ENCODE results near the gene FAM83D.

The FAM83D gene

GRCh38 chr20:38895098-38895949, 30.9 kb upstream of the FAM83D start:
- FAIRE-seq: no peak

- no peak for FAIRE-seq
Observed at GRCh38 chr20:38896009-38896594, 30.1 kb upstream of the FAM83D start.

DNA sequence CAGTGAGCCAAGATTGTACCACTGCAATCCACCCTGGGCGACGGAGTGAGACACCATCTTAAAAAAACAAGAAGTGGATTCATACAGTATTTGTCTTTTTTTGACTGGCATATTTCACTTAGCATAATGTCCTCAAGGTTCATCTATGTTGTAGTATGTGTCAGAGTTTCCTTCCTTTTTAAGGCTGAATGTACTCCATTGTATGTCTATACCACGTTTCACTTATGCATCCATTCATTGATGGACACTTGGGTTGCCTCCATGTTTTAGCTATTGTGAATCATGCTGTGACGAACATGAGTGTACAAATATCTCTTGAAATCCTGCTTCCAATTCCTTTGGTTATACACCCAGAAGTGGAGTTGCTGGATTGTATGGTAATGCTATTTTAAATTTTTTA, 28.9 kb upstream of the FAM83D start:
- FAIRE-seq: no peak

DNA sequence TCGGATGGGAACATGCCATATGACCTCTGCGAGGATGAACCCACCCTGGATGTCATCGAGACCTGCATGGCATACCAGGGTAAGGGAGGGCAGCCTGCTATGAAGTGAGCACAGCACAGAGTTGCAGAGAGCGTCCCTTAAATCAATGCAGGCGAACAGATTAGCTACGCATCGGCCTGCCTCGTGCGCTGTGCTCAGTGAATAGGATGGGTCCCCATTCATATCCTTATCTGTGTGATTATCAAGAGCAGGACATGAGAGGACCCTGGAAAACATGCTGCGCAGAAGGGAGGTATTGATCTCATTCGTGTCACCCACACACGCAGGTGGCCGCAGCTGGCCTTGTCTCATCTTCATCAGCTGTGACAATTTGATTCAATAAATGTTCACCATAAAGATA, 25.6 kb upstream of the FAM83D start:
- FAIRE-seq: no peak

GRCh38 chr20:38902601-38903000, 23.6 kb upstream of the FAM83D start:
- no peak for FAIRE-seq

DNA sequence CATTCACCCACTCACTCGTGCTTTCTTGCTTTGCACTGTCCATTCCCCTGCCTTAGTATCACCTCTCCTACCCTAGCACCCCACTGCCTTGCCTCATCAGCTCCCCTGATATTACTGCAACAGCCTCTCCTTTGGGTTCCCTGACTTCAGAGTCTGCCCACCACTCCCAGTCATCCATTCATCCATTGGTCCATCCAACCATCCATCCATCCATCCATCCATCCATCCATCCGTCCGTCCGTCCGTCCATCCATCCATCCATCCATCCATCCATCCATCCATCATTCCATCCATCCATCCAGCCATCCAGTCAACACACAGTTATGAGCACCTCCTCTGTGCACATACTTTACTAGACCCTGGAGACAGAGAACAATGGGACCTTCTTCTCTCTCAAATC, 22.9 kb upstream of the FAM83D start:
- FAIRE-seq: no peak

DNA sequence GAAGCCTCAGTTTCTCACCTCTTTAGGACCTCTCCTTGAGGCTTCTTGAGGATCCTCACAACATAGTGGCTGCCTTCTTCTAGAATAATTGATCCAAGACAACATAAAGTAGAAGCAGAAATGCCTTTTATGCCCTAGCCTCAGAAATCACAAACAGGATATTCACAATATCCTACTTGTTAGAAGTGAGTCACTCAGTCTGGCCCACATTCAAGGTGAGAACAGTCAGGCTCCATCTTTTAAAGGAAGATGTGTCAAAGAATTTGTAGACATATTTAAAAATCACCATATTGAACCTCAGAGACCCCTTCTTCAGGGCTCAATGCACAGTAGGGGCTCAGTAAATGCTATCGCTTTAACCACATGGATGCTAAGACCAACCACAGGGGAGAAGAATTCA, 20.8 kb upstream of the FAM83D start:
- FAIRE-seq: no peak

DNA sequence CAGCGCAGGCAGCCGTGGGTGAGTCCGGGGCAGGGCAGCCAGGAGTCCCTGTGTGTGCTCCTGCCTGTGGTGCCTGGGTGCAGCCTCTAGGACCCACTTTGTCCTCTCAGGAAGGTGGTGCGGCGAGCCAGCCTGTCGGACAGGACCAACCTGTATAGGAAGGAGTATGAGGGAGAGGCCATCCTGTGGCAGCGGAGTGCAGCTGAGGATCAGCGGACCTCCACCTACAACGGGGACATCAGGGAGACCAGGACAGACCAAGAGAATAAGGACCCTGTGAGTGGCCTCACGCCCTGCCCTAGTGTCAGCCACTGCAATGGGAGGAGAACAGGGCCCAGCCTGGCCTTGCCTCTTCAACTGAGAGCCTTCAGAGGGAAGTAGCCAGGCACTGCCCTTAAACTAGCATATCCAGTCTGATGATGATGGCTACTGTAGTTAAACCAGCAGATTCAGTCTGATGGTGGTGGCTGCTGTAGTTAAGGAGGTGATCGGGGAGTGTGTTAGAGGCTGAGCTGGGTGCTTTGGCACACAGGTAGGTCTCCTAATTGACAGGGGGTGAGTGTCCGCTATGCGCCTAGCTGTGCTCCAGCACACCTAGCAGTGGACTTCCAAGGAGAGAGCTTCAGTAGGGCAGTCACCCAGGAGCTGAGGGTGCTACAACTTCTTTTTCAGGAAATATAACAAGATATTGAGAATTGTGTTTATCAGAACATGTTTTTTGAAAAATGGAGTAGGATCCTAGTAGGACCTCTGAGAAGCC, 18.1 kb upstream of the FAM83D start:
- no peak for FAIRE-seq

DNA sequence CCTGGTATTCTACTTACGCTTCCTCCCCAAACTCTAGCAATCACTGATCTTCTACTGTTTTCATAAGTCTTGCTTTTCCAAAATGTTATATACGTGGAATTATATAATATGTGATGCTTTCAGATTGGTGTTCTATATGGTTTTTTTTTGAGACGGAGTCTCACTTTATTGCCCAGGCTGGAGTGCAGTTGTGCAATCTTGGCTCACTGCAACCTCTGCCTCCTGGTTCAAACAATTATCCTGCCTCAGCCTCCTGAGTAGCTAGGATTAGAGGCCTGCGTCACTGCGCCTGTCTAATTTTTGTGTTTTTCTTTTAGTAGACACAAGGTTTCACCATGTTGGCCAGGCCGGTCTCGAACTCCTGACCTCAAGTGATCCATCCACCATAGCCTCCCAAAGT, 10.9 kb upstream of the FAM83D start:
- no peak for FAIRE-seq

- no peak for FAIRE-seq
Observed at GRCh38 chr20:38917657-38918056, 8.6 kb upstream of the FAM83D start.

DNA sequence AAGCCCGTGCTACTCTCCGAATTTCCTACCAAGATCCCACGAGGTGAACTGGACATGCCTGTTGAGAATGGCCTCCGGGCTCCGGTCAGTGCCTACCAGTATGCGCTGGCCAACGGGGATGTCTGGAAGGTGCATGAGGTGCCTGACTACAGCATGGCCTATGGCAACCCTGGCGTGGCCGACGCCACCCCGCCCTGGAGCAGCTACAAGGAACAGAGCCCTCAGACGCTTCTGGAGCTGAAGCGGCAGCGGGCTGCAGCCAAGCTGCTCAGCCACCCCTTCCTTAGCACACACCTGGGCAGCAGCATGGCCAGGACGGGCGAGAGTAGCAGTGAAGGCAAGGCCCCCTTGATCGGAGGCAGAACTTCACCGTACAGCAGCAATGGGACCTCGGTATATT, 8.0 kb upstream of the FAM83D start:
- no peak for FAIRE-seq

DNA sequence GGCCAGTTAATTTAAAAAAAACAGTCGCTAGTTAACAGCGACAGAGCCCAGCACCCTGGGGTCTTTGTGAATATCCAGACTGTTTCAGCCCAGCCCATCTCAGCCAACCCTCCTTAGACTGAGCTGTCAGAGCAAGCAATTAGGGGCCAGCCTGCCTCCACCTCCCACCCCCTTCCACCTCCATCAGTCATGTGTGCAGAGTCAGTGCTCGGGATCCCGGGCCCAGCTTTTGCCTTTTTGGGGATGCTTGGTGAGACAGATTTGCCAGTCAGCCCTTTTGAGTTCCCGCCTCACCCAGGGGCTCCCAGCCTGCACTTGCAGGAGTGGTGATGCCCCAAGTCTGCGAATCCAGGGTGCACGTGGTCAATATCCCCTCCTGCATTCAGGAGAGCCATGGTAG, 6.5 kb upstream of the FAM83D start:
- FAIRE-seq: no peak

DNA sequence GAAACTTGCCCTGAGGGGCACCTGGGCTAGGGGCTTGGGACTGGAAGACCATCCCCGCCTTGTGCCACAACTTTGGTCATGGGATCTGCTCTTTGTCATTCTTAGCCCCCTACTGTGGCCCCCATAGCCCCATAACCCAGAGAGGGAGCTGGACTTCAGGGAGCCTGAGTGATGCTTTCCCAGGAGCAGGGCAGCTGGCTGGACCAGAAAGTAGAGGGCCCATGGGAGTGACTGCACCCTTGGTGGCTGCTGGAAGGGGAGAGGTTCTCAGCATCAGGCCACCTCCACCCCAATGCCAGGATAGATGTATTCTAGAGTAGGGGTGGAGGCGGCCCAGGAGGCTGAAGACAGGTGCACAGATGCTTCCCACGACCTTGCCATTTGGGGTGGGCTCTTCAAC, 5.8 kb upstream of the FAM83D start:
- FAIRE-seq: no peak

GRCh38 chr20:38920851-38921250, 5.4 kb upstream of the FAM83D start:
- no peak for FAIRE-seq

DNA sequence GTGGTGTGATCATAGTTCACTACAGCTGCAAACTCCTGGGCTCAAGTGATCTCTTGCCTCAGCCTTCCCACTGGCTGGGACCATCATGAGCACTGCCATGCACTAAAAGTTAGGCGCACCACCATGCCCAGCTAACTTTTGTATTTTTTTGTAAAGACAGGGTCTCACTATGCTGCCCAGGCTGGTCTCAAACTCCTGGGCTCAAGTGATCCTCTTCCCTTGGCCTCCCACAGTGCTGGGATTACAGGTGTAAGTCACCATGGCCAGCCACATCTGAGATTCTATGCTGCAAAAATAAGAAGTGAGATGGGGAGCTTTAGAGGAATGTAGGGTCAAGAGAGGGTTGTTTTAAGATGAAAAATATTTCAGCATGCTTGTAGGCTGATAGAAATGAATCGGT, 1.5 kb upstream of the FAM83D start:
- FAIRE-seq: no peak

- FAIRE-seq: no peak
Observed at GRCh38 chr20:38926934-38927616, 858 bp downstream of the FAM83D start.

DNA sequence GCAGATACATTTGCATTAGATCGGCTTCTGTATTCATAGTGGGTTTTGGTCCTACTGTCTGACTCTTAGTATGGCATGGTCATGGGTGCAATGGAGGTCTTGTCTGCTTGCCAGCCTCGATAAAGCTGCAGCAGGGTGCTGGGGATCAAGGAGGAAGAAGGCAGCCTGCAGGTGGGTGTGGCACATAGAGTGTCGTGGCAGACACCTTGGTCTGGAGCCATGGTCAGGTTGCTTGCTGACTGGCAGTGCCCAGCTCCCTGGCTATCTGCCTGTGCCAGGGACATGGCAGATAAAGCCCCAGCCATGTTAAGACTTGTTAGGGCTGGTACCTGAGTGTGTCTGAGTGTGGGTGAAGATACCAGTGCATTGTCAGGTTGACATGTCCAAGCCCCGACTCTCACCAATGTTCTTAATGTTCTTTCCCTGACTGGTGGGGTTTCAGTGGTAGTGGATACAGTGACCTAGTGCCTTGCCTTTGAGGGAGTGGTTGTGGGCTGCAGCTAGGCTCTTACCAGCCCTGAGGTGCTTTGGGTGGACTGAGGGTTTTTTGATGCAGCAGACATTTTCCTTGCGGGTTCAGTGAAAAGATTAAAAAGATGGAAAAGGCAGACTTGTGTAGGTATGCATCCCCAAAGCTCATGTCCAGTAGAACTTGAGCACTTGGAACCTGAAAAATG, 1.8 kb downstream of the FAM83D start:
- FAIRE-seq: no peak

GRCh38 chr20:38930242-38930569, 4.0 kb downstream of the FAM83D start:
- FAIRE-seq: no peak

DNA sequence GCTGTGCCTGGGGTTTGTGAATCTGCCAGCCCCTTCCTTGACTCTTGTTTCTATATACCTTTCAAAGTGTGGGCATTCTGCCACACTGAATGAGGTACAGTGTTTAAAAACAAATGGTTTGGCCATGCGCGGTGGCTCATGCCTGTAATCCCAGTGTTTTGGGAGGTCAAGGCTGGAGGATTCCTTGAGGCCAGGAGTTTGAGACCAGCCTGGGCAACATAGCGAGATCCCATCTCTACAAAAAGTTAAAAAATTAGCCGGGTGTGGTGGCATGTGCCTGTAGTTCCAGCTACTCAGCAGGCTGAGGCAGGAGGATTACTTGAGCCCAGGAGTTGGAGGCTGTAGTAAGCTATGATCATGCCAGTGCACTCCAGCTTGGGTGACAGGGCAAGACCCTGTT, 5.8 kb downstream of the FAM83D start:
- FAIRE-seq: no peak

DNA sequence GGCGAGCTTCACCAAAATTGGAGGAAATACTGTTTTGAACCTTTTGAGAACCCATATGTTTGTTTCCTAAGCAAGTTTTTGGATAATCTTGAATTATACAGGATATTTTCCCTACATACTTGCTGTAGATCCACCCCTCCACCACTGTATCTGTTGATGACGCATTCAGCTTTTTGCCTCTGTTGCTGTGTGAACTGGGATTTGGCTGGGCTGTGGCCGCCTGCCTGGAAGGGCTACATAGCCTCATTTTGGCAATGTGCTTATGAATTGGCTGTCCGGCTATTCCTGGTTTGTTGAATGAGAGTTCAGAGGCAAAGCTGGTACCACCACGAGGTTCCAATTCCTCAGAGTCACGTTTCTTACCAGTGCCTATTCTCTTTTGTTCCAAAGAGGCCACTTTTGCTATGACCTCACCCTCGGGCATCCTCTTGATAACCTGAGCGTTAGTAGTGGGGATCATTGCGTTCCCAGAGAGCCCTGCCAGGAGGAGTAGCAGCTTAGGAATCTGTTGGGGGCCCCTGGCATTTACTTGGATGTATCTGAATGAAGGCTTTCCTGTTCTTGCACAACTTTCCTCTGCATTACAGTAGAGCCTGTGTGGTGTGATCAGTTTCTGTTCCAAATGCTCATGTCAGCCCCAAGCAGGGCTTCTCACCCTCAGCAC, 6.4 kb downstream of the FAM83D start:
- no peak for FAIRE-seq

DNA sequence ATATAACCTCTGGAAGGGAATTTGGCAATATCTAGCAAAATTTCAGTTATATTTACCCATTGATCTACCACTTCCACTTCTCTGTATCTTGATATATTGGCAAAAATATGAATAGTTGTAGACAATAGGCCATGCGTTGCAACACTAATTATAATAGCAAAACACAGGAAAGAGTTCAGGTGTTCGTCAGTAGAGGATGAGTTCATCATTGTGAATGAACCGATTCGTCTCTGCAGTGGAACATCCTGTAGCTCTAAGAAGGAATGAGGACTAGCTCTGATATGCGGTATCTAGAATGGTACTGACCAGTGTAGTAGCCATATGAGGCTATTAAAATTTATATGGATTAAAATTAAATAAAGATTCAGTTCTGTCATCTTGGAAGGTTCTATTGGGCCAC, 8.3 kb downstream of the FAM83D start:
- no peak for FAIRE-seq

DNA sequence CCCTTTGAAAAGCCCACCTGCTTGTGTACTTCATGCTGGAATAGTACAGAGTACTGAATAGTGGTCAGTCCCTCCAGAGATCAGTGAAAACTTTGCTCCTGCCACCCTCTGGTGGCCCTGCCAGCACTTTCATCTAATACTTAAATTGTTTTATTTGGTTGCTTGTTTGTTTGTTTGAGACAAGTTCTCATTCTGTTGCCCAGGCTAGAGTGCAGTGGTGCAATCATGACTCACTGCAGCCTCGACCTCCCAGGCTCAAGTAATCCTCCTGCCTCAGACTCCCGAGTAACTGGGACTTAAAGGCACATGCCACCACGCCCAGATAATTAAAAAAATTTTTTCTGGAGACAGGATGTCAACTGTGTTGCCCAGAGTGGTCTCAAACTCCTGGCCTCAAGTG, 9.1 kb downstream of the FAM83D start:
- no peak for FAIRE-seq

Measured in A204.1 (cell line).